ENCODE measurements around the gene PLD6.

Gene PLD6

DNA sequence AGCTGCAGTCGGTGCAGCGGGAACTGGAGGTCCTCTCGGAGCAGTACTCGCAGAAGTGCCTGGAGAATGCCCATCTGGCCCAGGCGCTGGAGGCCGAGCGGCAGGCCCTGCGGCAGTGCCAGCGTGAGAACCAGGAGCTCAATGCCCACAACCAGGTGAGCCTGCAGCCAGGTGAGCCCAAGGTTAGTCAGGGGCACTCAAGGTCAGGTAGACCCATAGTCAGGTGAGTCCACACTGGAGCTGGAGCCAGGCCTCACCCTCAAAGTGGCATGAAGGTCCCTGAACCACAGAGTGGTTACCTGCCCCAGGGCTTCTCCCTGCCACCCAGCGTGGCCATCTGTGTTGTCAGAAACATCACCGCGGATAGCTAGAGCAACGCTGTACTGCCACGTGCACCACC, 32.2 kb downstream of the PLD6 start:
- TF ChIP-seq, protein P1, sequence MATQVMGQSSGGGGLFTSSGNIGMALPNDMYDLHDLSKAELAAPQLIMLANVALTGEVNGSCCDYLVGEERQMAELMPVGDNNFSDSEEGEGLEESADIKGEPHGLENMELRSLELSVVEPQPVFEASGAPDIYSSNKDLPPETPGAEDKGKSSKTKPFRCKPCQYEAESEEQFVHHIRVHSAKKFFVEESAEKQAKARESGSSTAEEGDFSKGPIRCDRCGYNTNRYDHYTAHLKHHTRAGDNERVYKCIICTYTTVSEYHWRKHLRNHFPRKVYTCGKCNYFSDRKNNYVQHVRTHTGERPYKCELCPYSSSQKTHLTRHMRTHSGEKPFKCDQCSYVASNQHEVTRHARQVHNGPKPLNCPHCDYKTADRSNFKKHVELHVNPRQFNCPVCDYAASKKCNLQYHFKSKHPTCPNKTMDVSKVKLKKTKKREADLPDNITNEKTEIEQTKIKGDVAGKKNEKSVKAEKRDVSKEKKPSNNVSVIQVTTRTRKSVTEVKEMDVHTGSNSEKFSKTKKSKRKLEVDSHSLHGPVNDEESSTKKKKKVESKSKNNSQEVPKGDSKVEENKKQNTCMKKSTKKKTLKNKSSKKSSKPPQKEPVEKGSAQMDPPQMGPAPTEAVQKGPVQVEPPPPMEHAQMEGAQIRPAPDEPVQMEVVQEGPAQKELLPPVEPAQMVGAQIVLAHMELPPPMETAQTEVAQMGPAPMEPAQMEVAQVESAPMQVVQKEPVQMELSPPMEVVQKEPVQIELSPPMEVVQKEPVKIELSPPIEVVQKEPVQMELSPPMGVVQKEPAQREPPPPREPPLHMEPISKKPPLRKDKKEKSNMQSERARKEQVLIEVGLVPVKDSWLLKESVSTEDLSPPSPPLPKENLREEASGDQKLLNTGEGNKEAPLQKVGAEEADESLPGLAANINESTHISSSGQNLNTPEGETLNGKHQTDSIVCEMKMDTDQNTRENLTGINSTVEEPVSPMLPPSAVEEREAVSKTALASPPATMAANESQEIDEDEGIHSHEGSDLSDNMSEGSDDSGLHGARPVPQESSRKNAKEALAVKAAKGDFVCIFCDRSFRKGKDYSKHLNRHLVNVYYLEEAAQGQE (IDR thresholded peaks at IDR 0.05; ENCODE audit: insufficient read depth in 1 of 2, low read depth in 2 of 2, low read length in 2 of 2), result no peak
- no peak for TF ChIP-seq SIN3A (IDR thresholded peaks at IDR 0.05; ENCODE audit: borderline replicate concordance, insufficient read depth, low read length)
- TF ChIP-seq FOXP2 (optimal IDR thresholded peaks at IDR 0.05; ENCODE audit: borderline replicate concordance, extremely low read depth, extremely low read length, insufficient read depth), result no peak
- no peak for TF ChIP-seq TAF1 (IDR thresholded peaks at IDR 0.05; ENCODE audit: borderline replicate concordance, insufficient read depth, low read length)
- TF ChIP-seq POLR2AphosphoS5 (IDR thresholded peaks at IDR 0.05; ENCODE audit: low read depth, low read length), result no peak

DNA sequence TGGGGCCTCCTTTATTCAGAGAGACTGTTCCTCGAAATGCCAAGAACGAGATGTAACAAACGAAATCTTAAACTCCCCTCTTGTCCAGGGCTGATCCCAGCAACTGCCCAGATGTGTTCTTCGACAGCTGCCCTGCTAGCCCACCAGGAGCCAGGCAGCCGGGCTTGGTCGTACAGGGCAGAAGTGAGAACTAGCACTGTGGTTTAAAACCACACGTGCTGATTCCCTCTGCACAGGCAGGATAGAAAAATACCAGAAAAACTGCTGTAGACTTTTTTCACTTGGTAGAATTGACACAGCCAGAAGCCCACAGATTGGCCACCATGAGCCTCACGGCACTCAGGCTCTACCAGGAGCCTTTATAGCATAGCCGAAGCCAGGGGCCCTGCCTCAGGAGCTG, 33.1 kb downstream of the PLD6 start:
- TF ChIP-seq SIN3A (IDR thresholded peaks at IDR 0.05; ENCODE audit: borderline replicate concordance, insufficient read depth, low read length) (no peak), POLR2AphosphoS5 (IDR thresholded peaks at IDR 0.05; ENCODE audit: low read depth, low read length) (no peak), TAF1 (IDR thresholded peaks at IDR 0.05; ENCODE audit: borderline replicate concordance, insufficient read depth, low read length) (no peak), FOXP2 (optimal IDR thresholded peaks at IDR 0.05; ENCODE audit: borderline replicate concordance, extremely low read depth, extremely low read length, insufficient read depth) (no peak)
- TF ChIP-seq, protein P1 (IDR thresholded peaks at IDR 0.05; ENCODE audit: insufficient read depth in 1 of 2, low read depth in 2 of 2, low read length in 2 of 2), result no peak

DNA sequence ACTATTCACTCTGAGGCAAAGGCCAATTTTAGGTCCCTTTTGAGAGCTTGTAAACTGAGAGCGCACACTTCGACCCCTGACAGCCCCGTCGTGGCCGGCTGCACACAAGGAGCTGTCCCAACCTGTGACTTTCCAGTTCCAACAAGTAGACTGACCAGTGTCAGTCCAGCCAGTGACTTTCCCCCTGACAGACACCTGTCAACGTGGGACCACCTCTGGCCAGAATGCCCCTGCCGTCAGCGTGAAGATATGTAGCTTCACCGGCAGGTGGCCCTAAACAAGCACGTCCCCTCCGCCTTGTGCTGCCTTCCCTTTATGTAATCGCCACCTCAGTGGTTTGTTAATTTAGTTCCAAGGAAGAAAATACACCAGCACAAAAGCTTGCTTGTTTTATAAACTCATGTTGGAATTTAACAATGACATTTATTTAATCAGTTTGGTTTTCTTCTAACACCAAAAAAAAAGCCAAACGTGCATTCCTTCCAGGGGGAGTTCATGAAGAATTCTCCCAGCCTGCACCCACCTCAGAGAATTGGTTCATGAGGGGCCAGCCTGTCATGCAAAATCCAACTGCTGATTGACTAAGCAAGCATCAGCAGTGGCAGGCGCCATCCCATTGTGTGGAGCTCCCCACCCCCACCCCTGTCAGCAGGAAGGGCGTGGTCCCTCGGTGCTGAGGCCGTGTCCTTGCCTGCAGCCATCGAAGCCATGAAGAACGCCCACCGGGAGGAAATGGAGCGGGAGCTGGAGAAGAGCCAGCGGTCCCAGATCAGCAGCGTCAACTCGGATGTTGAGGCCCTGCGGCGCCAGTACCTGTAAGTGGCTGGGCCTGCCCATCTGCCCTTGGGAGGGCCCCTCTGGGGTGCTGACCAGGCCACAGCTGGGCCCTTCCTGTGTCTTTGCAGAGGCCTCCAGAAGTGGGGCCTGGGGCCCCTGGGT, 33.9 kb downstream of the PLD6 start:
- TF ChIP-seq TAF1 (IDR thresholded peaks at IDR 0.05; ENCODE audit: borderline replicate concordance, insufficient read depth, low read length) (no peak), SIN3A (IDR thresholded peaks at IDR 0.05; ENCODE audit: borderline replicate concordance, insufficient read depth, low read length) (no peak), FOXP2 (optimal IDR thresholded peaks at IDR 0.05; ENCODE audit: borderline replicate concordance, extremely low read depth, extremely low read length, insufficient read depth) (no peak), POLR2AphosphoS5 (IDR thresholded peaks at IDR 0.05; ENCODE audit: low read depth, low read length) (no peak)
- TF ChIP-seq, protein P1 (IDR thresholded peaks at IDR 0.05; ENCODE audit: insufficient read depth in 1 of 2, low read depth in 2 of 2, low read length in 2 of 2), result no peak

DNA sequence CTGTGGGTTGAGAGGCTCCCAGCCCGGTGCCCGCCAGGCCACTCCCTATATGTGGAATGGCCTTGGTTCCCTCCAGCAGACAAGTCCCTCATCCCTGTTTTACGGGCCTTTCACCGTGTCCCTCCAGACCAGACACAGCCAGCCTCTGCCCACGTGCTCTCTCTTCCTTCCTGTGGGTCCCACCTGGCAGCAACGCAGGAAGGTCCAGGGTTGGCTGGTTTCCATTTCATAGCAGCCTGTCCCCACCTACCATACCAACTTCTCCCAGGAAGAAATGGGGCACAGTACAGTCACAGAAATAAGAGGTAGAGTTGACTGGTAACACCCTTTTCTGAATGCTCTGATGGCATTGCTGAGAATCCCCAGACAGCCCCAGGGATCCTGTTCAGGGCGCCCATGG, 34.9 kb downstream of the PLD6 start:
- TF ChIP-seq POLR2AphosphoS5 (IDR thresholded peaks at IDR 0.05; ENCODE audit: low read depth, low read length) (no peak), SIN3A (IDR thresholded peaks at IDR 0.05; ENCODE audit: borderline replicate concordance, insufficient read depth, low read length) (no peak), FOXP2 (optimal IDR thresholded peaks at IDR 0.05; ENCODE audit: borderline replicate concordance, extremely low read depth, extremely low read length, insufficient read depth) (no peak), TAF1 (IDR thresholded peaks at IDR 0.05; ENCODE audit: borderline replicate concordance, insufficient read depth, low read length) (no peak)
- TF ChIP-seq, protein P1 (IDR thresholded peaks at IDR 0.05; ENCODE audit: insufficient read depth in 1 of 2, low read depth in 2 of 2, low read length in 2 of 2), result no peak
